Measurements from ENCODE around the gene GIGYF1. TPM values are rescaled to one million over a fixed set of nuclear protein-coding genes. Genes with fewer than 3 reads are reported as not detected.

The GIGYF1 gene
- total and polyA plus RNA-seq, 9 donors: 7.0 to 93.0 (median 56.1) TPM

- WGBS, 3 donors: 82 to 88% (median 88%) methylated on average over 36 of the region's 36 CpGs
- H3K27me3 ChIP-seq: no peaks in the 10 kb centered on the region
- H3K9me3 ChIP-seq: no peaks in the 10 kb centered on the region
- H3K4me3 ChIP-seq: no peak overlapping the region
- intact Hi-C loops (cut with DNase I): loop anchor here in 2 of 4 donors (2.0 to 5.0 kb wide), 2 partner anchors 65 to 70 kb away; partner anchors contain the start of gene MOSPD3 (in 1 of the 2)
- DNase-seq: peak; percentile 27 to 56 (median 44)
- H3K36me3 ChIP-seq: no peaks in the 10 kb centered on the region
- peaks cover 1% of the 10 kb centered on the region for H3K4me1 ChIP-seq (ENCODE audit: insufficient read depth)
- H3K27ac ChIP-seq: no peak overlapping the region
- no peak for TF ChIP-seq CTCF (IDR thresholded peaks at IDR 0.05)
- no peak for TF ChIP-seq EP300 (IDR thresholded peaks at IDR 0.05)
- no peak for TF ChIP-seq POLR2A (IDR thresholded peaks at IDR 0.05)
Observed at GRCh38 chr7:100677308-100678267, 16.5 kb downstream of the GIGYF1 start.

GRCh38 chr7:100676501-100677306, 17.3 kb downstream of the GIGYF1 start:
- intact Hi-C loops (cut with DNase I): loop anchor here in 2 of 4 donors (2.0 to 5.0 kb wide), 2 partner anchors 64 to 69 kb away; partner anchors contain the start of gene MOSPD3 (in 1 of the 2)
- H3K36me3 ChIP-seq: no peaks in the 10 kb centered on the region
- peak overlapping the region; percentile 77 for H3K4me3 ChIP-seq

GRCh38 chr7:100675581-100676350, 18.3 kb downstream of the GIGYF1 start:
- peaks cover 1% of the 10 kb centered on the region for H3K4me1 ChIP-seq (ENCODE audit: insufficient read depth)
- no peak for TF ChIP-seq EP300 (IDR thresholded peaks at IDR 0.05)
- TF ChIP-seq POLR2A (IDR thresholded peaks at IDR 0.05): no peak
- no peak for TF ChIP-seq CTCF (IDR thresholded peaks at IDR 0.05)
- H3K4me3 ChIP-seq: peak overlapping the region; percentile 77
- DNase-seq: peak; percentile 86 to 92 (median 88)
- H3K36me3 ChIP-seq: no peaks in the 10 kb centered on the region
- intact Hi-C loops (cut with DNase I): loop anchor here in 2 of 4 donors (2.0 to 5.0 kb wide), 2 partner anchors 63 to 68 kb away; partner anchors contain the start of gene MOSPD3 (in 1 of the 2)
- H3K9me3 ChIP-seq: no peaks in the 10 kb centered on the region
- no peaks in the 10 kb centered on the region for H3K27me3 ChIP-seq
- peak overlapping the region; percentile 96 to 97 for H3K27ac ChIP-seq
- 1 to 2% (median 1%) methylated on average over 42 to 59 of the region's 59 CpGs for whole genome bisulfite sequencing, 3 donors

More at GRCh38 chr7:100676501-100677306, 17.3 kb downstream of the GIGYF1 start:
- H3K4me1 ChIP-seq (ENCODE audit: insufficient read depth): peaks cover 1% of the 10 kb centered on the region
- H3K27me3 ChIP-seq: no peaks in the 10 kb centered on the region
- peak; percentile 25 to 54 (median 46) for DNase-seq
- H3K27ac ChIP-seq: peak overlapping the region; percentile 96 to 97
- WGBS, 3 donors: 70 to 78% (median 75%) methylated on average over 23 of the region's 23 CpGs
- no peaks in the 10 kb centered on the region for H3K9me3 ChIP-seq
- TF ChIP-seq POLR2A (IDR thresholded peaks at IDR 0.05) (no peak), EP300 (IDR thresholded peaks at IDR 0.05) (no peak), CTCF (IDR thresholded peaks at IDR 0.05) (no peak)
